ENCODE results near the gene SND1.

The SND1 gene

GRCh38 chr7:128059143-128059988 lies 407.4 kb downstream of the SND1 start:
- DNase-seq (ENCODE audit: low read depth in 1 of 2, low spot score in 1 of 2) = no peak

DNA sequence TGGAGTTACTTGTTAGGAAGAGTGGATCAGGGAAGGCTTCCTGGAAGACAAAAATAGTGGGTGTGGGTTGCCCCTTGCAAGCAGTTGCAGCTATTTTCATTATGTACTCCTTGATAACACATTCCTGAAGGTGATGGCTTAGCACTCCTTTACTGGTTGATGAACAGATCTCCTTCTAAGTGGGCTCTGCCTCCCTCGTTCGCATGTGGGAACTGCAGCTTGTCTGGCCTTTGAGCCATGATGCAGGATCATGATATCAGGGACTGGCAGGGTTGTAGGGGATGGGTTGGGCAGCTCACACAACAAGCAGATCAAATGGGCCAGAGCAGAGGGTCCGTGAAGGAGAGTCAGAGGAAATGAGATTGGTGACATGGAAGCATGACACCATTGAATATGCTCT lies 408.0 kb downstream of the SND1 start:
- no peak for DNase-seq (ENCODE audit: low read depth in 1 of 2, low spot score in 1 of 2)

DNA sequence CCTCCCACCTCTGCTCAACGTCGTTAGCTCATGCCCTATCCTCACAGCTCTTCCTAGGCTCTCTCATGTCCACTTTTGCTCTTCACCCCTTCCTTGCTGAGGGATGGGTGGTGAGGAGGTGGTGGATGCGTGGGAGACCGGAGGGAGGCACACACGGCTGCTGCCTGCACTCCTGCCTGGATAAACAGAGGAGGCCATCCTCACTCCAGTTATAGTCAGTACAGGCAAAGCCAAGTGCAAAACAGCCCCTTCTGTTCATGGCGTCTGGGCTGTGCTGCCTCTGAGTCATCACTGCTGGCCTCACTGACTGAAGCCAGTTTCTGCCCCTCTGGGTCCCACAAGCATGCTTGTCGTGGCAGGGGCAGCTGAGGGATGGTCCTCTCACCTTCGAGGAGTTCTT lies 411.1 kb downstream of the SND1 start:
- DNase-seq (ENCODE audit: low read depth in 1 of 2, low spot score in 1 of 2) = no peak

GRCh38 chr7:128065872-128066271 lies 413.9 kb downstream of the SND1 start:
- DNase-seq (ENCODE audit: low read depth in 1 of 2, low spot score in 1 of 2) = no peak

DNA sequence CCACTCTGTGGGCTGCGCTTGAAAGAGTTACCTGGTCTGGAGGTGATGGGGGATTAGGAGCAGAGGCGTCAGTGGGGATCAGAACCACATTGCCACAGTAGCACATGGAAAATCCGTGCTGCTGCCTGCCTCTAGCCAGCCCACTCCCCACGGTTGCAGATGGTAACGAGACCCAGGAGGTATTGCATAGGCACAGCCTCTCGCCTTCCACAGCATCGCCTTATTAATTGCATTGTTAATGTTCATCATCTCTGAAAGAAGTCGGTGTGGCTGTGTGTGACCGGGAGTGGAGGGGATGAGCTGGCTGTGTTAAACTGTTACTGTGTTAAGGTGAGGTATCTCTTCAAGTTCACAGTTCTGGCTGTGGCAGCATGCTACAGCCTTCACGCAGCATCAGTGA lies 414.4 kb downstream of the SND1 start:
- DNase-seq (ENCODE audit: low read depth in 1 of 2, low spot score in 1 of 2) = no peak

DNA sequence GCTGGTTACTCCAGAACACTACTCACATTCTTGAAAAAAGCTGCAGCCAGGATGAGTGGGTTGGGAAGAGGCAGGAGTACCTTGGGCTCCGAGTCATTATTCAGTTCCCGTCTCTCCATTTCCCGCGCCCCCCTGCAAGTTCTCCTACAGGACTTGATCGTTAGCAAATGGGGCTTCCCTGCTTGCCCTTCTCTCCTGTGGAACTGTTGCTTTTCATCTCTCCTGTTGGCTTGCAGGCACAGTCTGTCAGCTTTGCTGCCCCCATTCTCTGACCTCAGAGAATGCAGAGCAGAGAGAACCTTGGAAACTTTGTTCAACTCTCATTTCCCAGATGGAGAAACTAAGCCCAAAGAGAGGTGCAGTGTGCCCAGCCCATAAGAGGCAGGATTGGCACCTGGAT lies 414.9 kb downstream of the SND1 start:
- DNase-seq (ENCODE audit: low read depth in 1 of 2, low spot score in 1 of 2) = no peak

DNA sequence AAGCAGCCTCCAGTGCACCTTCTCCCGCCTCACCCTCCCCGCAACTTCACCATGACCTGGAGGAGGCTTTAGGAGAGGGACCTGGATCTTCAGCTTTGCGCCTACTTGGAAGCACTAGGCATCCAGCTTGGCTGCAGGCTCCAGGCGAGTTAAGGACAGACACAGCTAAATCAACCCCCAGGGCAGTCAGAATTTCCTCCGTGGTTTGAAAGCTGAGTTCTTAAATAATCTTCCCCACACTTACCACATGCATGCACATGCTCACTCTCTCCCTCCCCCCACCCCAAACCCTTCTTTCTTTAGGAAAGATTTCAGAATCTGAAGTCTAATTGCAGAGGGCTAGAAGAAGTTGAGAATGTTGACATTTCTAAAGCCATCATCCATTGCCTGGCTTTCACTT lies 416.0 kb downstream of the SND1 start:
- DNase-seq (ENCODE audit: low read depth in 1 of 2, low spot score in 1 of 2) = no peak

- no peak for DNase-seq (ENCODE audit: low read depth in 1 of 2, low spot score in 1 of 2)
Measured at GRCh38 chr7:128068785-128069184, 416.8 kb downstream of the SND1 start.

DNA sequence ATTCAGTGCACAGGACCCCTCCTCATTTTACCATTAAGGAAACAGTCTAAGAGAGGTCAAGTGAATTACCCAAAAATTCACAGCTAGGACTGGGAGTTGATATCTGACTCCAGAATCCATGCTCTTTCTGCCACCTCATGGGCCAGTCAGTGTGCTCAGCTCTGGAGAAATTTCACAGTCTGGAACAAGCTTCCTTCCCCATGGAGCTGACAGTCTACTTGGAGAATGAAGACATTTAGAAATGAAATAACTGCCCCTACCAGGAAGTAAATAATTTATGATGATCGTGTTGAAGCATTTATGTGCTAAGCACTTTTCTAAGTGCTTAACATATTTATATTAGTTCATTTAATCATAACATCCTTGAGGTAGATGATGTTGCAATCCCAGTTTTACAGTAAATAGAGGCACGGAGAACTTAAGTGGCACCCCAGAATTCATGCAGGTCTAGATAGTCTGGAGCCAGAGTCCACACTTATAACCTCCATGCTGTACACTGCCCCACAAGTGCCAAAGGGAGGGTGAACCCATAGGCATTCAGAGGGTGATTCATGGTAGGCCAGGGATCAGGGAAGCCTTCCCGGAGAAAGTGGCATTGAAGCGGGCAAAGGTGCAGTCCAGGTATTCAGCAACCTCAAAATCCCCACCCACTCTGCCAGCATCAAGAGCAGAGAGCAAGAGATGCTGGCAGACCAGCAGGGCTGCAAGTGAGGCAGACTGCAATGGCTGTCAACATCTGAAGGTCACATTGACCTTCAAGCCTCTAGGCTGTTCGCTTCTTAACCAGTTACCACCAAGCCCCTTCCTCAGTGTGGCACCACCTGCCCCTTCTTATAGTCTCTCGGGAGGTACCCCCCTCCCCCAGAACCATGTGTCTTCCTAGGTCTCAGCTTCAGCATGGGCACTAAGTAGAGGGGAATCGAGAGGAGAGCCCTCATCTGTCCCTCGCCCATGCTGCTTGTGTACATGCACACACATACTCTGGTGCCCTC lies 417.7 kb downstream of the SND1 start:
- no peak for DNase-seq (ENCODE audit: low read depth in 1 of 2, low spot score in 1 of 2)

DNA sequence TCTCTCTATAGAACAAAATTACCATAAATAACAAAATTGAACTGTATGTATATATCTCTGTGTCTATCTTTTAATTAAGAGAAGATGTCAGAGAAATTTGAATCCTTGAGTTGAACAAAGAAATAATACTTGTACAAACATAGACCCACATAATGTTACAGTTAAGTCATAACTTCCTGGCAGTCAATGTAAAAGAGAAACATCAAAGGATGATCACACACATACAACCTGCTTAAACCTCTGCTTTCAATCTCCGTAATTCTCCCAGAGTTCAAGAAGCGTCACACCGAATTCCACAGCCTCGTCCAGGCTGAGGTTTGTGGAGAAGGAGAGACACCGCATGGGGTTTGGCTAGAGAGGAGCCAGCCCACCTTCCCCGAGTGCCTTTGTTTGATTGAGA lies 419.4 kb downstream of the SND1 start:
- DNase-seq (ENCODE audit: low read depth in 1 of 2, low spot score in 1 of 2) = no peak

GRCh38 chr7:128071801-128072200 lies 419.8 kb downstream of the SND1 start:
- no peak for DNase-seq (ENCODE audit: low read depth in 1 of 2, low spot score in 1 of 2)

- DNase-seq (ENCODE audit: low read depth in 1 of 2, low spot score in 1 of 2) = no peak
Measured at GRCh38 chr7:128073671-128074310, 421.8 kb downstream of the SND1 start.

- no peak for DNase-seq (ENCODE audit: low read depth in 1 of 2, low spot score in 1 of 2)
Measured at GRCh38 chr7:128074336-128074735, 422.3 kb downstream of the SND1 start.

DNA sequence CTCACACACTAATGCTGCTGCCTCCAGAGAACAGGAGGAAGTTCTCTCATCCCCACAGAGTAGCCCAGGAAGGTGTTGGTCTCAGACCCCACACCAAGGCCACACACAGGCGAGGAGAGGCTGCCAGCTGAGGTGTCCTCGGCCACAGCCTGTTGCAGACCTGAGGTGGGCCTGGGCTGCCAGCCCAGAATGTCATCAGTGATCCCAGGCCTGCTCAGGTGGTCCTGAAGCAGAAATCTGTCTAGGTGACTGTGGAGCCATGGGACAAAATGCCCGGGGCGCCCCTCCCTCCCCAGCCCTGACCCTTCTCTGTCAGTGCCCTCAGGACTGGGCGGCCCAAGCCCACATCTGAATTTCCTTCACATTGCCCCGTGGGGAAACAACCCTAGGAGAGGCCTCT lies 422.7 kb downstream of the SND1 start:
- DNase-seq (ENCODE audit: low read depth in 1 of 2, low spot score in 1 of 2) = no peak

GRCh38 chr7:128075242-128076095 lies 423.5 kb downstream of the SND1 start:
- no peak for DNase-seq (ENCODE audit: low read depth in 1 of 2, low spot score in 1 of 2)

GRCh38 chr7:128076196-128076795 lies 424.3 kb downstream of the SND1 start:
- no peak for DNase-seq (ENCODE audit: low read depth in 1 of 2, low spot score in 1 of 2)

DNA sequence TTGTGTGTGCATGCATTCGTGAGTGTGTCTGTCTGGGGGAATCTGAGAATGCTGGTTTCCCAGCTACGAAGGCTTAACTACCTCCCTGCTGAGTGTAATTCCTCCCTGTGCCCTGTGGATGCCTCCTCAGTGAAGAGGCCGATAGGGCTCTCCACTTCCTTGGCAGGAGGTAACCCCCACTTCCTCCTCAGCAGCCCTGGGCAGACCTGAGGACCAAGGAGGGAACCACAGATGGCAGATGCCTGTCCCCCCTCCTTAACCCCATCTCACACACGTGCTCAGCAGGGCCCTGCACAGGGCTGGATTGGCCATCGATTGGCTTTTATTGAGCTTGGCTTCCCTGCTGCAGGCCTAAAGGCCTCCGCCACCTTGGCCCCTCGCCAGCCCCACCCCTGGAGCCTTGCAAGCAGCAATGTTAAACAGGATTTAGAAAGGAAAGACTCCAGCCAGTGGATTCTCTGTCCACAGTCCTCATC lies 424.8 kb downstream of the SND1 start:
- no peak for DNase-seq (ENCODE audit: low read depth in 1 of 2, low spot score in 1 of 2)

GRCh38 chr7:128078309-128078708 lies 426.3 kb downstream of the SND1 start:
- DNase-seq (ENCODE audit: low read depth in 1 of 2, low spot score in 1 of 2) = no peak

GRCh38 chr7:128080169-128080568 lies 428.2 kb downstream of the SND1 start:
- no peak for DNase-seq (ENCODE audit: low read depth in 1 of 2, low spot score in 1 of 2)

GRCh38 chr7:128081351-128081750 lies 429.4 kb downstream of the SND1 start:
- DNase-seq (ENCODE audit: low read depth in 1 of 2, low spot score in 1 of 2) = no peak

Data from stimulated activated CD4-positive, alpha-beta T cell treated with anti-CD3 and anti-CD28 coated beads, Interleukin-15, amount 100 ng/mL, for 1 hour (primary cell).